PFSK-1 (cell line): ENCODE results near the gene RMP24.

ENCODE experiments used
- POLR2AphosphoS5 ChIP-seq: IDR thresholded peaks from 2 replicates; pipeline ENCODE4 v1.6.1; 2012; ENCODE audit warnings: low read depth, mild to moderate bottlenecking, control low read depth, low read length, moderate library complexity
- REST ChIP-seq, 2 experiments: IDR thresholded peaks; 2 replicates each; pipeline versions ENCODE4 v1.6.1 to v1.8.0; 2011 to 2012; ENCODE audit warnings: low read depth in 2 of 2, low read length in 2 of 2, control low read depth in 1 of 2, inconsistent platforms in 1 of 2, mild to moderate bottlenecking in 1 of 2, moderate library complexity in 1 of 2; ENCODE audit not compliant: insufficient read depth in 1 of 2
- TAF1 ChIP-seq: IDR thresholded peaks from 2 replicates; pipeline ENCODE4 v1.6.1; 2012; ENCODE audit warnings: low read length, control low read depth, borderline replicate concordance; ENCODE audit not compliant: insufficient read depth

DNA sequence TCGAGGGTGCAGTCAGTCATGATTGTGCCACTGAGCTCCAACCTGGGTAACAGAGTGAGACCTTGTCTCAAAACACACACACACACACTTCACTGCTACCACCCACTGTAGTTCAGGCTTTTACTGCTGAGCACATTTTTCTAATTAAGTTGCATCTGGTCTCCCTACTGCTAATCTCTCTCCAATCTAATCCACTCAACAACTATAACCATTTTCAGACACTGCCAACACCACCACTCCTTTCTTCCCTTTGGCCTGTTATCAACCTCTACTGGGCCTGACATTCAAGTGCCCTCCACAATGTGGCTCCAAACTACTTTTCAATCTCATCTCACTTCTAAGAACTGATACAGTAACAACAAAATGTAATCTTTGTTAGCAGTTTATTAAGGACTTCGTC is 44.8 kb downstream of the RMP24 start:
- no peak for TF ChIP-seq REST (IDR thresholded peaks at IDR 0.05; ENCODE audit: insufficient read depth in 1 of 2, low read depth in 2 of 2, low read length in 2 of 2)
- TF ChIP-seq POLR2AphosphoS5 = no peak
- TF ChIP-seq TAF1 = no peak
